Frontal cortex (tissue), 4 donors: ENCODE measurements around the gene FAM78A. TPM values are rescaled to one million over a fixed set of nuclear protein-coding genes. Genes with fewer than 3 reads are reported as not detected.
A peak's percentile ranks its signal among the peaks of the same experiment; 100 is the strongest.

Experiments
- DNase-seq, 2 donors: peaks; one replicate each; pipeline ENCODE4 v3.0.0; 2012; ENCODE audit warnings: low spot score in 2 of 2
- FAIRE-seq: peaks from 2 replicates; lab custom pipeline; 2012; peaks lifted over from hg19 to GRCh38; lab: Jason Lieb, UNC
- total RNA-seq: library from RNA; depleted of rRNA; stranded (reverse); fragments of >200 nt; gene quantifications from one replicate; pipeline ENCODE4 v1.2.3, GENCODE V29; 2014
- donor health status: control.
- donor health status: control.
- donor health status: control.

FAM78A gene
- total RNA-seq, 1 donor from 2014 or later = 0.82 TPM

GRCh38 chr9:131303381-131304321 lies 27.3 kb upstream of the FAM78A start:
- FAIRE-seq (no peak), DNase-seq (no peak)

- no peak for FAIRE-seq
- DNase-seq = no peak
Measured at GRCh38 chr9:131302244-131303075, 26.1 kb upstream of the FAM78A start.

- FAIRE-seq (no peak), DNase-seq (no peak)
Measured at GRCh38 chr9:131300444-131300843, 24.1 kb upstream of the FAM78A start.

GRCh38 chr9:131299961-131300347 lies 23.6 kb upstream of the FAM78A start:
- no peak for DNase-seq
- FAIRE-seq = no peak

GRCh38 chr9:131299346-131299960 lies 23.1 kb upstream of the FAM78A start:
- FAIRE-seq (no peak), DNase-seq (no peak)

GRCh38 chr9:131298816-131299215 lies 22.5 kb upstream of the FAM78A start:
- FAIRE-seq (no peak), DNase-seq (no peak)

- DNase-seq = no peak
- no peak for FAIRE-seq
Measured at GRCh38 chr9:131298341-131298740, 22.0 kb upstream of the FAM78A start.

GRCh38 chr9:131297903-131298302 lies 21.6 kb upstream of the FAM78A start:
- DNase-seq (no peak), FAIRE-seq (no peak)

- no peak for DNase-seq
- FAIRE-seq = no peak
Measured at GRCh38 chr9:131296906-131297500, 20.7 kb upstream of the FAM78A start.

GRCh38 chr9:131296460-131296859 lies 20.1 kb upstream of the FAM78A start:
- no peak for DNase-seq
- no peak for FAIRE-seq

GRCh38 chr9:131292937-131293336 lies 16.6 kb upstream of the FAM78A start:
- DNase-seq (no peak), FAIRE-seq (no peak)

GRCh38 chr9:131291795-131292315 lies 15.5 kb upstream of the FAM78A start:
- DNase-seq (no peak), FAIRE-seq (no peak)

GRCh38 chr9:131290767-131291370 lies 14.6 kb upstream of the FAM78A start:
- DNase-seq (no peak), FAIRE-seq (no peak)

GRCh38 chr9:131290036-131290766 lies 13.9 kb upstream of the FAM78A start:
- DNase-seq (no peak), FAIRE-seq (no peak)

GRCh38 chr9:131289301-131290035 lies 13.2 kb upstream of the FAM78A start, which contains the start of gene PLPP7:
PLPP7 (plus strand) TSS chr9:131289723; CDS start chr9:131289998, 275 bp downstream.
- FAIRE-seq (no peak), DNase-seq (peak; percentile 84 to 87)

- FAIRE-seq (no peak), DNase-seq (no peak)
Measured at GRCh38 chr9:131288217-131288616, 11.9 kb upstream of the FAM78A start.

GRCh38 chr9:131287359-131287758 lies 11.0 kb upstream of the FAM78A start:
- FAIRE-seq (no peak), DNase-seq (no peak)

GRCh38 chr9:131284856-131285255 lies 8.5 kb upstream of the FAM78A start:
- FAIRE-seq (no peak), DNase-seq (no peak)
